ENCODE data around the gene ST3GAL5.

GRCh38 chr2:85794038-85794441 is 94.8 kb downstream of the ST3GAL5 start:
- TF ChIP-seq CTCF (IDR thresholded peaks at IDR 0.05; ENCODE audit: insufficient read depth, low read depth, low read length) (no peak), EZH2 (IDR thresholded peaks at IDR 0.05; ENCODE audit: insufficient read depth, low read length) (no peak)

All from astrocyte (in vitro differentiated cells and primary cell).